ENCODE measurements around the gene TANGO6. TPM values are rescaled to one million over a fixed set of nuclear protein-coding genes. Genes with fewer than 3 reads are reported as not detected.

The TANGO6 gene
- total RNA-seq, 6 experiments from 2014 or later: 10.9 to 15.5 (median 14.2) TPM

- intact Hi-C loops (cut with DNase I): no loop called here
- ATAC-seq (peak; percentile 27 to 81 (median 53)), DNase-seq (no peak)
- no peaks in the 10 kb centered on the region for H3K9me3 ChIP-seq
- H3K4me1 ChIP-seq: no peaks in the 10 kb centered on the region
- no peaks in the 10 kb centered on the region for H3K27me3 ChIP-seq
- WGBS (ENCODE audit: insufficient coverage, low coverage, low lambda C conversion rate, missing lambda C conversion rate): 79% methylated on average over 1 of the region's 2 CpGs
- H3K4me3 ChIP-seq: no peak overlapping the region
- TF ChIP-seq POLR2A (IDR thresholded peaks at IDR 0.05) (no peak), CTCF (IDR thresholded peaks at IDR 0.05) (no peak)
- no peak overlapping the region for H3K27ac ChIP-seq
- H3K36me3 ChIP-seq: no peaks in the 10 kb centered on the region
Observed at GRCh38 chr16:69017036-69017783, 173.9 kb downstream of the TANGO6 start.

- peaks cover 0 to 6% (median 2%) of the 10 kb centered on the region in 4 donors for H3K36me3 ChIP-seq
- H3K4me3 ChIP-seq: no peak overlapping the region
- intact Hi-C loops (cut with DNase I): no loop called here
- H3K4me1 ChIP-seq: no peaks in the 10 kb centered on the region
- TF ChIP-seq CTCF (IDR thresholded peaks at IDR 0.05): no peak
- no peak for TF ChIP-seq POLR2A (IDR thresholded peaks at IDR 0.05)
- DNase-seq (no peak), ATAC-seq (no peak)
- H3K27ac ChIP-seq: no peak overlapping the region
- WGBS (ENCODE audit: insufficient coverage, low coverage, low lambda C conversion rate, missing lambda C conversion rate): 100% methylated on average over 1 of the region's 1 CpG
- no peaks in the 10 kb centered on the region for H3K27me3 ChIP-seq
- H3K9me3 ChIP-seq: no peaks in the 10 kb centered on the region
Observed at GRCh38 chr16:69019811-69020210, 176.5 kb downstream of the TANGO6 start.

GRCh38 chr16:69029121-69029520 lies 185.8 kb downstream of the TANGO6 start:
- no peak for TF ChIP-seq CTCF (IDR thresholded peaks at IDR 0.05)
- TF ChIP-seq POLR2A (IDR thresholded peaks at IDR 0.05): no peak
- no peak overlapping the region for H3K27ac ChIP-seq
- H3K4me3 ChIP-seq: no peak overlapping the region
- H3K9me3 ChIP-seq: no peaks in the 10 kb centered on the region
- peaks cover 0 to 6% (median 0%) of the 10 kb centered on the region in 4 donors for H3K4me1 ChIP-seq
- intact Hi-C loops (cut with DNase I): no loop called here
- H3K27me3 ChIP-seq: no peaks in the 10 kb centered on the region
- no peak for ATAC-seq
- H3K36me3 ChIP-seq: peaks cover 0 to 3% (median 0%) of the 10 kb centered on the region in 4 donors
- WGBS (ENCODE audit: insufficient coverage, low coverage, low lambda C conversion rate, missing lambda C conversion rate): 97% methylated on average over 2 of the region's 2 CpGs
- no peak for DNase-seq

- 68% methylated on average over 8 of the region's 8 CpGs for WGBS (ENCODE audit: insufficient coverage, low coverage, low lambda C conversion rate, missing lambda C conversion rate)
- no peaks in the 10 kb centered on the region for H3K27me3 ChIP-seq
- H3K27ac ChIP-seq: no peak overlapping the region
- DNase-seq (peak in 2 of 3 donors; percentile 53 to 60), ATAC-seq (peak; percentile 44 to 96 (median 80))
- H3K9me3 ChIP-seq: no peaks in the 10 kb centered on the region
- TF ChIP-seq CTCF (IDR thresholded peaks at IDR 0.05) (no peak), POLR2A (IDR thresholded peaks at IDR 0.05) (no peak)
- no peak overlapping the region for H3K4me3 ChIP-seq
- peaks cover 0 to 6% (median 0%) of the 10 kb centered on the region in 4 donors for H3K4me1 ChIP-seq
- intact Hi-C loops (cut with DNase I): no loop called here
- peaks cover 0 to 8% (median 0%) of the 10 kb centered on the region in 4 donors for H3K36me3 ChIP-seq
Observed at GRCh38 chr16:69031877-69032301, 188.6 kb downstream of the TANGO6 start.
